Measurements from ENCODE around the gene MRPS27.

MRPS27 gene

DNA sequence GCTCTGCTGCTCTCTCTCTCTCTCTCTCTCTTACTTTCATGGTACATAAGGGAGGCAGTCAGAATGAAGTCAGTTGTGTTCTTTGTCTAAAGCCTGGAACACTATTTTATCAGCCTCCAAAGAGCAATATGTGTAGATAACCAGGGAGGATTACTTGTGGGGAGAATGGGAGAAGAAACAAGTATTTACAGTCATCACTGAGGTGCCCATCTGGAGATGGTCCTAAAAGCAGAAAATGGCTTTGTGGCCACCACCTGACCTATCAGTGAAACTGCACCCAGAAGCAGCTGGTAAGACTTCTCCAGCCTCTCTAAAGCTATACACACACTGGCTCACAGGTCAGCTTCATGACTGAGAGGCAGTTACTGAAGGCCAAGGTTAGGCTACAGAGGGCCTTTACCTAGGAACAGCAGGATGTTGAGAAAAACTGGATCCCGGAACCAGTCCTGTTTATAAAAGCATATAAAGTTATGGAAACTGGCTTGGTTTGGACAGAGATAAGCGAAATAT lies 75.1 kb downstream of the MRPS27 start:
- H3K9me3 ChIP-seq (ENCODE audit: severe bottlenecking) = no peaks in the 10 kb centered on the region
- H3K4me1 ChIP-seq (ENCODE audit: insufficient read depth, poor library complexity, severe bottlenecking) = peaks cover 23% of the 10 kb centered on the region
- no peak overlapping the region for H3K4me3 ChIP-seq (ENCODE audit: severe bottlenecking)
- H3K27me3 ChIP-seq (ENCODE audit: insufficient read depth, poor library complexity, severe bottlenecking) = no peaks in the 10 kb centered on the region
- peak; percentile 73 for ATAC-seq (ENCODE audit: low read depth)
- peaks cover 9% of the 10 kb centered on the region; the same call in 1 of the 2 replicates for H3K36me3 ChIP-seq (ENCODE audit: low read depth)
- no peak for DNase-seq (ENCODE audit: low spot score)
- TF ChIP-seq, protein P1, sequence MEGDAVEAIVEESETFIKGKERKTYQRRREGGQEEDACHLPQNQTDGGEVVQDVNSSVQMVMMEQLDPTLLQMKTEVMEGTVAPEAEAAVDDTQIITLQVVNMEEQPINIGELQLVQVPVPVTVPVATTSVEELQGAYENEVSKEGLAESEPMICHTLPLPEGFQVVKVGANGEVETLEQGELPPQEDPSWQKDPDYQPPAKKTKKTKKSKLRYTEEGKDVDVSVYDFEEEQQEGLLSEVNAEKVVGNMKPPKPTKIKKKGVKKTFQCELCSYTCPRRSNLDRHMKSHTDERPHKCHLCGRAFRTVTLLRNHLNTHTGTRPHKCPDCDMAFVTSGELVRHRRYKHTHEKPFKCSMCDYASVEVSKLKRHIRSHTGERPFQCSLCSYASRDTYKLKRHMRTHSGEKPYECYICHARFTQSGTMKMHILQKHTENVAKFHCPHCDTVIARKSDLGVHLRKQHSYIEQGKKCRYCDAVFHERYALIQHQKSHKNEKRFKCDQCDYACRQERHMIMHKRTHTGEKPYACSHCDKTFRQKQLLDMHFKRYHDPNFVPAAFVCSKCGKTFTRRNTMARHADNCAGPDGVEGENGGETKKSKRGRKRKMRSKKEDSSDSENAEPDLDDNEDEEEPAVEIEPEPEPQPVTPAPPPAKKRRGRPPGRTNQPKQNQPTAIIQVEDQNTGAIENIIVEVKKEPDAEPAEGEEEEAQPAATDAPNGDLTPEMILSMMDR (IDR thresholded peaks at IDR 0.05; ENCODE audit: poor library complexity, severe bottlenecking) = peak; percentile 68
- H3K27ac ChIP-seq (ENCODE audit: poor library complexity, severe bottlenecking) = no peak overlapping the region

DNA sequence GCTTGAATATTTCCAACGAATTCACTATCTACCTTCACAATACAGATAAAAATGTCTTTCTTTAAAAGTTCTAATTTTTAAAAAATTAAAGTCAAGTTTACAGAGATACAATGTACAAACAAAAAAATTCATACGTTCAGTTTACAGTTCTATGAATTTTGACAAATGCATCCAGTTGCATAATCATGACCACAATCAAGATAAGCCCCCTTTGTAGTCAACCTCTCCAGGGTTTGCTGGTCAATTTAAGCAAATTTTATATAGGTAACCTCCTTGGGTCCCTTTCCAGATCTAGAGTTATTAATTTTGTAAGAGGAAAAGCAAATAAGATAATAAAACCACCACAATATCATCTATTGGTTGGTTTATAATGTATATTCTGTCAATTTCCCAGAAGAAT lies 76.3 kb downstream of the MRPS27 start:
- peaks cover 21% of the 10 kb centered on the region for H3K4me1 ChIP-seq (ENCODE audit: insufficient read depth, poor library complexity, severe bottlenecking)
- ATAC-seq (ENCODE audit: low read depth) (no peak), DNase-seq (ENCODE audit: low spot score) (no peak)
- no peaks in the 10 kb centered on the region for H3K9me3 ChIP-seq (ENCODE audit: severe bottlenecking)
- no peak overlapping the region for H3K27ac ChIP-seq (ENCODE audit: poor library complexity, severe bottlenecking)
- H3K4me3 ChIP-seq (ENCODE audit: severe bottlenecking) = no peak overlapping the region
- TF ChIP-seq, protein P1 (IDR thresholded peaks at IDR 0.05; ENCODE audit: poor library complexity, severe bottlenecking) = no peak
- peaks cover 13% of the 10 kb centered on the region for H3K36me3 ChIP-seq (ENCODE audit: low read depth)
- no peaks in the 10 kb centered on the region for H3K27me3 ChIP-seq (ENCODE audit: insufficient read depth, poor library complexity, severe bottlenecking)

DNA sequence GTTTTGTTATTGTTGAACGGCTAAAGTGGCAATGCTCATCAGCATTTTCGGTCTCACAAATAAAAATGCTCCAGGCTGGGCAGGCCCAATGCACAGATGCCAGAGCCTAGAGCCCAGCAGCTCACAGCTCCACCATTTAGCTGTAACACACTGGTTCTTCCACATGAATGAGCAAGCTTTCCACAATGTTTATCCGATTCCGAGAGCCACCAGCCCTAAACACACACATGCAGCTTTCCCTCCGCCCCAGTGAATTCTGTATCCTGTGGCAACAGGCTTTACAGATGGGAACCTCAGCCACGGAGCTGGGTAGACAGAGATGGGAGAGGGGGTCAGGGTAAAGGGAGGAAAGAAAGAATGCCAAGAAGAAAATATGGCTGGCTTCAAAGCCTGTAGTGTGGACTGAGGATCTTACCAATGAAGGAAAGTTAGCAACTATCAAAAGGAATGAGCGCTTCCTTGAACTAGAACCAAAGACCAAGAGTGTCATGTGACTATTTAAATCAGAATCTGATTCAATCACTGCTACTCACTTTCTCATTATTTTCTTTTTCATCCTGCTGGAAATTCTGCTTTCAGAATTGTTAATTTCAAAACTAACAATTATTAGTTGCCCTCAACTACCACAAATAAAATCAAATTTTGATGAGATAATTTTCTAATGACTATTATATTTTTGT lies 77.1 kb downstream of the MRPS27 start:
- ATAC-seq (ENCODE audit: low read depth) (no peak), DNase-seq (ENCODE audit: low spot score) (no peak)
- Histone ChIP-seq H3K27me3 (ENCODE audit: insufficient read depth, poor library complexity, severe bottlenecking) (no peaks in the 10 kb centered on the region), H3K27ac (ENCODE audit: poor library complexity, severe bottlenecking) (no peak overlapping the region), H3K4me1 (ENCODE audit: insufficient read depth, poor library complexity, severe bottlenecking) (peaks cover 14% of the 10 kb centered on the region), H3K36me3 (ENCODE audit: low read depth) (peaks cover 20% of the 10 kb centered on the region), H3K4me3 (ENCODE audit: severe bottlenecking) (no peak overlapping the region), H3K9me3 (ENCODE audit: severe bottlenecking) (no peaks in the 10 kb centered on the region)
- TF ChIP-seq, protein P1 (IDR thresholded peaks at IDR 0.05; ENCODE audit: poor library complexity, severe bottlenecking) = no peak

DNA sequence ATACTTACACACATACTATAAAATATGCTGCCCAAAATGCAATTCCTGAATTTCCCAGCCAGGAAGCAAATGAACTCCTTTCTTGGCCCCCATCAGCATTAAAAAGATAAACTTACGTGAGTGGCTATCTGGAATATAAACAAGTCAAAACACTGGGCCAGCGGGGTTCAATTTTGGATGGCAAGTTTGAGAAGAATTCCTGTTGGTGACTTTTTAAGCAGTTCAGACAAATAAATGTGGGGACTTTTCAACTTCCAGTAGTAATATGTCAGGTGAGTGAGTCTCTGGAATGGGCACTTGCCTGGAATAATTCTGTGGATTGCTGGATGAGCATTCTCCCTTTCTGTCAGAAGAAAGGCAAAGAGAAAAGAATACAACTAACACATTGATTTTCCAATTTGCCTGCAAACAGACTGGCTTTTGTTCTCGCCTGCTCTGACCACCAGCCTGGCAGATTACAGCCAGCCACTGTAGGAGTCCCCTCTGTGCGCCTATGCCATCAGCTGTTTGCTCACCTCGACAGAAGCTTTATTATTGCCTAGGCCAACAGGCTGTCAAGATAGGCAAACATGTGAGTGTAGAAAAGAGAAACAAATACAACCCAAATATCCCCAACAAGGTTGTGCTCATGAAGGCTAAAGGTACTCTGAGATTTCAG lies 78.6 kb downstream of the MRPS27 start:
- no peak overlapping the region for H3K27ac ChIP-seq (ENCODE audit: poor library complexity, severe bottlenecking)
- DNase-seq (ENCODE audit: low spot score) (no peak), ATAC-seq (ENCODE audit: low read depth) (no peak)
- H3K9me3 ChIP-seq (ENCODE audit: severe bottlenecking) = no peaks in the 10 kb centered on the region
- TF ChIP-seq, protein P1 (IDR thresholded peaks at IDR 0.05; ENCODE audit: poor library complexity, severe bottlenecking) = no peak
- H3K4me1 ChIP-seq (ENCODE audit: insufficient read depth, poor library complexity, severe bottlenecking) = no peaks in the 10 kb centered on the region
- peaks cover 30% of the 10 kb centered on the region for H3K36me3 ChIP-seq (ENCODE audit: low read depth)
- no peak overlapping the region for H3K4me3 ChIP-seq (ENCODE audit: severe bottlenecking)
- H3K27me3 ChIP-seq (ENCODE audit: insufficient read depth, poor library complexity, severe bottlenecking) = no peaks in the 10 kb centered on the region
